Mesendoderm (in vitro differentiated cells): Measurements from ENCODE around the gene MAGI2.
A peak's percentile ranks its signal among the peaks of the same experiment; 100 is the strongest.

Experiments used
- DNase-seq: peaks from one replicate; pipeline ENCODE4 v3.0.0; 2013
- H2AK5ac ChIP-seq: 2 replicates; pipeline ENCODE4 v1.6.1; 2013; ENCODE audit warnings: low read length, inconsistent platforms
- H2BK120ac ChIP-seq: 2 replicates; pipeline ENCODE4 v1.6.1; 2013; ENCODE audit warnings: low read depth, mild to moderate bottlenecking, low read length, moderate library complexity, mixed read lengths
- H2BK15ac ChIP-seq: replicated peaks from 2 replicates; pipeline ENCODE4 v1.6.1; 2013; ENCODE audit warnings: low read depth, mild to moderate bottlenecking, moderate library complexity
- H2BK5ac ChIP-seq: 2 replicates; pipeline ENCODE4 v1.6.1; 2013; ENCODE audit warnings: low read length, inconsistent platforms
- H3K18ac ChIP-seq: 2 replicates; pipeline ENCODE4 v1.6.1; 2013; ENCODE audit warnings: mild to moderate bottlenecking, low read length, mixed read lengths
- H3K23ac ChIP-seq: one replicate; pipeline ENCODE4 v1.6.1; 2013; ENCODE audit warnings: low read length
- H3K27ac ChIP-seq: 2 replicates; pipeline ENCODE4 v1.5.1; 2013; ENCODE audit warnings: low read depth, mild to moderate bottlenecking, inconsistent platforms, low read length, moderate library complexity
- H3K27me3 ChIP-seq: 2 replicates; pipeline ENCODE4 v1.6.1; 2013; ENCODE audit warnings: low read length, control low read depth, mild to moderate bottlenecking, inconsistent platforms; ENCODE audit not compliant: insufficient read depth, poor library complexity
- H3K36me3 ChIP-seq: 2 replicates; pipeline ENCODE4 v1.6.1; 2013; ENCODE audit warnings: low read length, inconsistent platforms; ENCODE audit not compliant: control insufficient read depth, insufficient read depth
- H3K4ac ChIP-seq: one replicate; pipeline ENCODE4 v1.6.1; 2013; ENCODE audit warnings: low read depth, mild to moderate bottlenecking, low read length, moderate library complexity
- H3K4me1 ChIP-seq: 2 replicates; pipeline ENCODE4 v1.6.1; 2013; ENCODE audit warnings: low read depth, low read length, inconsistent platforms; ENCODE audit not compliant: control insufficient read depth
- H3K4me2 ChIP-seq: 2 replicates; pipeline ENCODE4 v1.6.1; 2013; ENCODE audit warnings: low read length
- H3K4me3 ChIP-seq: 2 replicates; pipeline ENCODE4 v1.5.1; 2013; ENCODE audit warnings: mild to moderate bottlenecking, low read length
- H3K56ac ChIP-seq: one replicate; pipeline ENCODE4 v1.6.1; 2013; ENCODE audit warnings: low read length
- H3K79me1 ChIP-seq: 2 replicates; pipeline ENCODE4 v1.6.1; 2013; ENCODE audit warnings: low read length, inconsistent platforms
- H3K79me2 ChIP-seq: 2 replicates; pipeline ENCODE4 v1.6.1; 2013; ENCODE audit warnings: mild to moderate bottlenecking, low read length; ENCODE audit not compliant: control insufficient read depth, insufficient read depth
- H3K9ac ChIP-seq: 2 replicates; pipeline ENCODE4 v1.6.1; 2013; ENCODE audit warnings: low read length, inconsistent platforms
- H4K5ac ChIP-seq: one replicate; pipeline ENCODE4 v1.6.1; 2013; ENCODE audit warnings: low read length
- H4K8ac ChIP-seq: one replicate; pipeline ENCODE4 v1.6.1; 2013; ENCODE audit warnings: low read depth, mild to moderate bottlenecking, control low read depth, low read length, moderate library complexity
- WGBS: extraction: QIAGEN DNeasy Blood & Tissue Kit; methylation state at CpG from one replicate; pipeline ENCODE4 v1.1.7; 2013; ENCODE audit warnings: low lambda C conversion rate, missing lambda C conversion rate; ENCODE audit not compliant: insufficient coverage; ENCODE audit errors: extremely low coverage; 5-methylcytosine and 5-hydroxymethylcytosine counted together

Gene MAGI2

DNA sequence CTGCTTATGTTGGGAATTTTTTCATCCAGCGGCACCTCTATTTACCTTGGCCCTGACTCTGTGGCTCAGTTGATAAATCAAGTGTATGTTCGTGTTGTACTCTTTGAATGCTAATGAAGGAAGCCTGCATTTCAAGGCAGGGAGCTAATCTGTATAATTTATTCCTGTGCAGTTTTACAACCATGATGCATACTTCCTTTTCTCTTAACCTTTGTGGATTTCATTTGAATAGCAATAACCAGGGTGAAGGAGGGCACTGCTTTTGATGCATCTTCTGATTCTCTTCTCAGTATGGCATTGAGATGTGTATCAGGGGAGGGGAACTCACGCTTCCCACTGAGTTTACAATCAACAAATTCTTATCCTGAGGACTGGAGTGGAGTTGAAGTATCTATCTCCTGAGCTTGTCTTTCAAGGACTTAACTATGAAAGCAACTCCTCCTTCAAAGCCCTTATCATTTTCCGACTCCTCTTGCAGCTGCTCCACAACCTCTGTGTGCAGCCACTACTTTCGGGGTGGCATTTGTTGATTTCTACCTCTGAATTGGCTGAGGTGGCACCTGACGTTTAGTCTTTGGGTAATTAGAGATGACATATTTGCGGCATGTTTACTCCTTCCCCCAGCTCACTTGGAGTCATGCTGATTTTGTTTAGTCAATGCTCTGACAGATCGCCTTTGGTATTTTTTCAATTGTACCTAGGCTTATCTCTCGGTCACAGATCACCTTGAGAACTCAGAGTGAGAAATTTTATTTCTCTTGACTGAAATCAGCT lies 1379.7 kb downstream of the MAGI2 start:
- H3K56ac ChIP-seq = no peak overlapping the region
- DNase-seq = peak; percentile 95
- no peaks in the 10 kb centered on the region for H3K79me1 ChIP-seq
- no peak overlapping the region for H2AK5ac ChIP-seq
- no peak overlapping the region for H3K4me2 ChIP-seq
- no peak overlapping the region for H3K9ac ChIP-seq
- no CpG with 5 or more reads among the region's 9 CpGs for WGBS
- no peak overlapping the region for H3K23ac ChIP-seq
- H3K36me3 ChIP-seq = no peaks in the 10 kb centered on the region
- H2BK120ac ChIP-seq = no peak overlapping the region
- H3K4me1 ChIP-seq = peaks cover 7% of the 10 kb centered on the region
- H3K79me2 ChIP-seq = no peaks in the 10 kb centered on the region
- no peak overlapping the region for H4K5ac ChIP-seq
- H2BK5ac ChIP-seq = no peak overlapping the region
- no peaks in the 10 kb centered on the region for H3K27me3 ChIP-seq
- H3K18ac ChIP-seq = peak overlapping the region; percentile 56
- no peak overlapping the region for H3K4me3 ChIP-seq
- peak overlapping the region; percentile 57 for H3K27ac ChIP-seq
- no peak overlapping the region for H2BK15ac ChIP-seq
- no peak overlapping the region for H4K8ac ChIP-seq
- H3K4ac ChIP-seq = no peak overlapping the region

DNA sequence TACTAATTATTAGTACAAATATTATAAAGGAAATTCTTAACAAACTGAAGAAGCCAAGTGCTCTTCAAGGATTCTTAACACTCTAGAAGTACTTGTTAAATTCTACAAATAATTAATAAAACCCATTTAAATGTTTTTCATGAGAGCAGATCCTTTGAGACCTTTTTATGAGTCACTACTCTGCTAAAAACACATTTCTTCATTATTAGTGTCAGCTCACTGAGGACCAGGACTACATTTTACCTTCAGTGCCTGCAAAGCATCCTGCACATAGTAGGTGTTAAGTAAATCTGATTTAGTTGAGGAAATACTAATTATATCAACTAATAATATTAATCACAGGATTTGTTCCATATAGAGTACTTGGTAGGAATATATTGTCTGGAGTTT lies 1381.3 kb downstream of the MAGI2 start:
- H3K36me3 ChIP-seq = no peaks in the 10 kb centered on the region
- no peak overlapping the region for H2BK120ac ChIP-seq
- no peak overlapping the region for H3K56ac ChIP-seq
- H3K4me3 ChIP-seq = no peak overlapping the region
- DNase-seq = no peak
- H3K27ac ChIP-seq = no peak overlapping the region
- no peak overlapping the region for H2BK5ac ChIP-seq
- H3K79me1 ChIP-seq = no peaks in the 10 kb centered on the region
- H3K9ac ChIP-seq = no peak overlapping the region
- no peak overlapping the region for H3K18ac ChIP-seq
- no peak overlapping the region for H3K23ac ChIP-seq
- no peak overlapping the region for H4K8ac ChIP-seq
- peaks cover 7% of the 10 kb centered on the region for H3K4me1 ChIP-seq
- H3K4me2 ChIP-seq = no peak overlapping the region
- H3K27me3 ChIP-seq = no peaks in the 10 kb centered on the region
- H3K79me2 ChIP-seq = no peaks in the 10 kb centered on the region
- no peak overlapping the region for H3K4ac ChIP-seq
- H2BK15ac ChIP-seq = no peak overlapping the region
- H2AK5ac ChIP-seq = no peak overlapping the region
- H4K5ac ChIP-seq = no peak overlapping the region

GRCh38 chr7:78071491-78072200 lies 1381.8 kb downstream of the MAGI2 start:
- Histone ChIP-seq H3K18ac (peak overlapping the region; percentile 63), H4K8ac (no peak overlapping the region), H3K79me2 (no peaks in the 10 kb centered on the region), H3K36me3 (no peaks in the 10 kb centered on the region), H3K27me3 (no peaks in the 10 kb centered on the region), H2BK15ac (peak overlapping the region; percentile 60), H3K79me1 (no peaks in the 10 kb centered on the region), H3K9ac (no peak overlapping the region), H3K4me3 (no peak overlapping the region), H3K4ac (peak overlapping the region; percentile 27), H4K5ac (no peak overlapping the region), H2BK120ac (no peak overlapping the region), H3K4me2 (no peak overlapping the region), H3K23ac (no peak overlapping the region), H3K27ac (no peak overlapping the region), H2BK5ac (no peak overlapping the region), H3K4me1 (peaks cover 7% of the 10 kb centered on the region), H3K56ac (no peak overlapping the region), H2AK5ac (no peak overlapping the region)
- no CpG with 5 or more reads among the region's 13 CpGs for WGBS
- DNase-seq = no peak

DNA sequence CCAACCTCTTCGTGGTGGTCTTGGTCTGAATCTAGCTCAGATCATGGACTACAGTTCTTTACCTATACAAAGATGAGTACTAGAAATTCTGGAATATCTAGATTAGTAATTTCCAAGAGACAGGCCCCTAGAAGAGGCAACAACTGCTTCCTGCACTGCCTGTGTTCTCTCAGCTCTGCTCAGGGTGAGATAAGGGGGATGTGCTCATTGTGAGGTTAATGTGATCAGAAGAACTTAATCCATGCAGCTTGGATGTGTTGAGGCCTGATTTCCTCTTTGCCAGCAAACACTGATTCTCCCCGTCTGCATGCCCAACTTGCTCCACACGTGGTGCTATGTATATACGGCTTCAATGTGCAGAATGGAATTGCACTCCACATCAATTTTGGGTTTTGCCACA lies 1386.9 kb downstream of the MAGI2 start:
- H3K4me2 ChIP-seq = no peak overlapping the region
- H2AK5ac ChIP-seq = no peak overlapping the region
- no peaks in the 10 kb centered on the region for H3K79me2 ChIP-seq
- no peak overlapping the region for H3K4ac ChIP-seq
- H3K4me1 ChIP-seq = peaks cover 3% of the 10 kb centered on the region
- no peak overlapping the region for H3K18ac ChIP-seq
- H3K9ac ChIP-seq = no peak overlapping the region
- no peak overlapping the region for H3K23ac ChIP-seq
- H3K36me3 ChIP-seq = no peaks in the 10 kb centered on the region
- no peaks in the 10 kb centered on the region for H3K27me3 ChIP-seq
- no peak overlapping the region for H2BK5ac ChIP-seq
- no peak overlapping the region for H2BK120ac ChIP-seq
- DNase-seq = peak; percentile 57
- H4K5ac ChIP-seq = no peak overlapping the region
- no peak overlapping the region for H3K27ac ChIP-seq
- H4K8ac ChIP-seq = no peak overlapping the region
- H3K4me3 ChIP-seq = no peak overlapping the region
- no peak overlapping the region for H3K56ac ChIP-seq
- H2BK15ac ChIP-seq = no peak overlapping the region
- no peaks in the 10 kb centered on the region for H3K79me1 ChIP-seq
- WGBS = no CpG with 5 or more reads among the region's 4 CpGs

DNA sequence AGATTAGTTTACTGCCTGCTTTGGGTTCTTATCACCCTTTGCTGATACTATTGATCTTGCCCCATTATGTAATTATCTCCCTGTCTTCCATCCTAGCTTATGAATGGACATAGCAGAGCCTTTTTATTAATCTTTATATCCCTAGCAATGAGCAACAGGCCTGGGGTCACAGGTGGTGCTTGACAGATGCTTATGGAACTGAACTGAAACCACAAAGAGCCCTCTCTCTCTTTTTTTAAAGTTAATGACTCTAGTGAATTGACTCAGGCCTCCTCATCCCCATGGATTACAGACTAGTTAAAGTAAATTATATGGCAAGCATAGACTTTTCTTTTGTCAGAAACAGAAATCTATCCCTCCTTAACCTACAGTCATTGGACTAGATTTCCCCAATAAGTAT lies 1389.7 kb downstream of the MAGI2 start:
- Histone ChIP-seq H2BK120ac (no peak overlapping the region), H3K23ac (no peak overlapping the region), H3K79me2 (no peaks in the 10 kb centered on the region), H2BK5ac (no peak overlapping the region), H3K36me3 (no peaks in the 10 kb centered on the region), H3K18ac (no peak overlapping the region), H3K79me1 (no peaks in the 10 kb centered on the region), H3K4me3 (no peak overlapping the region), H3K4me1 (no peaks in the 10 kb centered on the region), H2AK5ac (no peak overlapping the region), H3K9ac (no peak overlapping the region), H2BK15ac (no peak overlapping the region), H4K8ac (no peak overlapping the region), H3K56ac (no peak overlapping the region), H3K4me2 (no peak overlapping the region), H3K27me3 (no peaks in the 10 kb centered on the region), H3K4ac (no peak overlapping the region), H3K27ac (no peak overlapping the region), H4K5ac (no peak overlapping the region)
- no peak for DNase-seq

GRCh38 chr7:78062214-78062613 lies 1391.3 kb downstream of the MAGI2 start:
- Histone ChIP-seq H3K79me1 (no peaks in the 10 kb centered on the region), H3K4me1 (no peaks in the 10 kb centered on the region), H3K23ac (no peak overlapping the region), H3K27ac (no peak overlapping the region), H3K4me2 (no peak overlapping the region), H2AK5ac (no peak overlapping the region), H2BK15ac (no peak overlapping the region), H3K4ac (no peak overlapping the region), H3K56ac (no peak overlapping the region), H2BK5ac (no peak overlapping the region), H3K9ac (no peak overlapping the region), H3K4me3 (no peak overlapping the region), H3K36me3 (no peaks in the 10 kb centered on the region), H3K27me3 (no peaks in the 10 kb centered on the region), H2BK120ac (no peak overlapping the region), H4K8ac (no peak overlapping the region), H4K5ac (no peak overlapping the region), H3K18ac (no peak overlapping the region), H3K79me2 (no peaks in the 10 kb centered on the region)
- DNase-seq = no peak
- WGBS = no CpG with 5 or more reads among the region's 3 CpGs
